GM12878 (cell line): ENCODE results near the gene FLT3LG. TPM values are rescaled to one million over a fixed set of nuclear protein-coding genes. Genes with fewer than 3 reads are reported as not detected.

Experiments
- ATAC-seq: fragments of 200-7000 bp; cut with Tn5 transposase; 3 replicates; pipeline ENCODE4 v1.9.1; 2020; ENCODE audit warnings: mild to moderate bottlenecking, moderate library complexity
- BruUV-seq: library from RNA; stranded (reverse); fragments of 400-500 nt; replicated peaks from 2 replicates; lab custom pipeline; 2021; lab: Mats Ljungman, UMichigan
- CTCF ChIA-PET: fragments of 300-600 bp; sonication (Branson Sonifier 250); formaldehyde crosslinking; extraction: SDS; loops from one replicate; lab custom pipeline; 2021; ENCODE audit warnings: inconsistent platforms; lab: Yijun Ruan, JAX
- POLR2A ChIA-PET: fragments of 350-600 bp; formaldehyde crosslinking; extraction: SDS; loops from one replicate; lab custom pipeline; 2021; ENCODE audit warnings: inconsistent platforms; lab: Charles Lee
- RAD21 ChIA-PET: fragments of 300-600 bp; sonication (Branson Sonifier 250); formaldehyde crosslinking; loops from one replicate; lab custom pipeline; 2023; ENCODE audit warnings: antibody characterized with exemption; ENCODE audit not compliant: unreplicated experiment; lab: Charles Lee
- SMC1A ChIA-PET: fragments of 300-600 bp; sonication (Branson Sonifier 250); formaldehyde crosslinking; loops from one replicate; lab custom pipeline; 2023; ENCODE audit not compliant: unreplicated experiment, uncharacterized antibody; lab: Charles Lee
- DNase-seq: peaks from one replicate; pipeline ENCODE4 v3.0.0-alpha.2; 2011; ENCODE audit warnings: low read depth, low spot score
- FAIRE-seq: peaks from 3 replicates; lab custom pipeline; 2011; peaks lifted over from hg19 to GRCh38; lab: Jason Lieb, UNC
- H2AFZ ChIP-seq: 2 replicates; pipeline ENCODE4 v1.6.0; 2011; ENCODE audit warnings: low read depth, low read length, control low read depth; ENCODE audit not compliant: control insufficient read depth
- H3K27ac ChIP-seq: 2 replicates; pipeline ENCODE4 v1.5.1; 2011; ENCODE audit warnings: control low read depth; ENCODE audit not compliant: control insufficient read depth, insufficient read depth
- H3K27me3 ChIP-seq, 2 experiments: replicated peaks in 1 of 2; 2 replicates each; pipeline versions ENCODE4 v1.6.0 to v1.6.1; 2011; ENCODE audit warnings: low read length in 1 of 2; ENCODE audit not compliant: control insufficient read depth in 2 of 2, insufficient read depth in 2 of 2
- H3K36me3 ChIP-seq, 2 experiments: 2 replicates each; pipeline ENCODE4 v1.5.1; 2011; ENCODE audit warnings: low read length in 1 of 2; ENCODE audit not compliant: control insufficient read depth in 2 of 2, insufficient read depth in 2 of 2
- H3K4me1 ChIP-seq: 2 replicates; pipeline ENCODE4 v1.6.1; 2011; ENCODE audit warnings: mild to moderate bottlenecking, low read length, moderate library complexity, mixed read lengths; ENCODE audit not compliant: control insufficient read depth, insufficient read depth
- H3K4me2 ChIP-seq: 2 replicates; pipeline ENCODE4 v1.6.0; 2011; ENCODE audit warnings: control low read depth; ENCODE audit not compliant: control insufficient read depth, insufficient read depth
- H3K4me3 ChIP-seq: fragments of 200-600 bp; sonication (generic); 2 replicates; pipeline ENCODE4 v1.5.1; 2016
- H3K79me2 ChIP-seq: 2 replicates; pipeline ENCODE4 v1.6.0; 2011; ENCODE audit warnings: low read length; ENCODE audit not compliant: control insufficient read depth, insufficient read depth
- H3K9ac ChIP-seq: 2 replicates; pipeline ENCODE4 v1.8.0; 2011; ENCODE audit warnings: low read length, control low read depth, mixed read lengths; ENCODE audit not compliant: control insufficient read depth, insufficient read depth
- H3K9me3 ChIP-seq: replicated peaks from 3 replicates; pipeline ENCODE4 v1.5.1; 2011; ENCODE audit warnings: mild to moderate bottlenecking, low read length; ENCODE audit not compliant: control insufficient read depth, insufficient read depth
- H4K20me1 ChIP-seq: 2 replicates; pipeline ENCODE4 v1.6.0; 2011; ENCODE audit not compliant: control insufficient read depth, insufficient read depth
- CBX3 ChIP-seq: fragments of 200-600 bp; sonication (generic); IDR thresholded peaks from 2 replicates; pipeline ENCODE4 v1.6.1; 2016; ENCODE audit warnings: low read depth, borderline replicate concordance
- CEBPZ ChIP-seq: fragments of 150-350 bp; IDR thresholded peaks from 2 replicates; pipeline ENCODE4 v1.6.1; 2016; ENCODE audit warnings: low read depth, low read length
- E2F8 ChIP-seq: fragments of 450-650 bp; IDR thresholded peaks from 2 replicates; pipeline ENCODE4 v1.6.1; 2018; ENCODE audit warnings: mild to moderate bottlenecking, low read depth, moderate library complexity; ENCODE audit not compliant: partially characterized antibody
- HDGF ChIP-seq: fragments of 450-650 bp; IDR thresholded peaks from 2 replicates; pipeline ENCODE4 v1.6.1; 2016; ENCODE audit warnings: antibody characterized with exemption
- IKZF2 ChIP-seq, 2 experiments: fragments of 450-650 bp; IDR thresholded peaks; 2 replicates each; pipeline ENCODE4 v1.6.1; 2017; ENCODE audit warnings: mild to moderate bottlenecking in 2 of 2, moderate library complexity in 2 of 2
- PML ChIP-seq: IDR thresholded peaks from 2 replicates; pipeline ENCODE4 v1.6.1; 2012; ENCODE audit warnings: low read length, inconsistent platforms
- POLR2A ChIP-seq: IDR thresholded peaks from 2 replicates; pipeline ENCODE4 v1.6.1; 2011; ENCODE audit warnings: low read depth, mild to moderate bottlenecking, low read length
- ZBED1 ChIP-seq: IDR thresholded peaks from 2 replicates; pipeline ENCODE4 v1.6.1; 2016; ENCODE audit warnings: borderline replicate concordance
- ZNF24 ChIP-seq: fragments of 450-650 bp; IDR thresholded peaks from 2 replicates; pipeline ENCODE4 v1.6.1; 2017; ENCODE audit warnings: antibody characterized with exemption, mild to moderate bottlenecking
- ZZZ3 ChIP-seq: IDR thresholded peaks from 2 replicates; pipeline ENCODE4 v1.6.1; 2011; ENCODE audit warnings: low read depth; ENCODE audit not compliant: control insufficient read depth, insufficient read length
- WGBS: methylation state at CpG from one replicate; pipeline ENCODE4 v1.1.6; 2016; ENCODE audit warnings: low lambda C conversion rate; ENCODE audit not compliant: insufficient replicate concordance, insufficient coverage; ENCODE audit errors: missing lambda C conversion rate; 5-methylcytosine and 5-hydroxymethylcytosine counted together
- in situ Hi-C: fragments of 300-500 bp; cut with MboI; formaldehyde crosslinking; loops from 9 replicates; pipeline ENCODE4 v1.14.3; 2018; ENCODE audit warnings: mixed read lengths
- intact Hi-C: fragments of 100-400 bp; cut with micrococcal nuclease; formaldehyde crosslinking; loops from one replicate; pipeline ENCODE4 v1.14.2; 2022; ENCODE audit not compliant: unreplicated experiment
- polyA plus RNA-seq, 11 experiments: library from polyadenylated mRNA; depleted of rRNA in 4 of 11; unstranded in 6 of 11; stranded (reverse) in 5 of 11; fragments of >200 nt; fragmentation: Nextera tagmentation in 4 of 11; fragmentation: Illumina TruSeq in 1 of 11; extraction: Ambion mirVana in 4 of 11; extraction: Trizol in 1 of 11; gene quantifications; 1 replicate in 1 of 11; 2 replicates in 10 of 11; pipeline versions ENCODE4 v1.2.1 to v1.2.3, GENCODE V29; 2011 to 2016; ENCODE audit warnings: inconsistent platforms in 2 of 11, missing spikeins in 2 of 11, low read depth in 1 of 11
- total RNA-seq, 4 experiments: library from RNA; depleted of rRNA in 3 of 4; stranded (reverse); fragments of >200 nt in 3 of 4; fragmentation: Illumina TruSeq in 1 of 4; extraction: Trizol in 1 of 4; gene quantifications; 2 replicates each; pipeline versions ENCODE4 v1.2.1 to v1.2.3, GENCODE V29; 2013 to 2021
- TF ChIP-seq, protein P1 (sequence below): fragments of 450-650 bp; IDR thresholded peaks from 2 replicates; pipeline ENCODE4 v1.6.1; 2017; ENCODE audit warnings: mild to moderate bottlenecking, moderate library complexity

FLT3LG gene
- total and polyA plus RNA-seq, 10 of the 15 experiments (the other 5 are each of a cell fraction or from before 2014, with no cell fraction given): 0.68 to 13.1 (median 4.3) TPM

GRCh38 chr19:49507803-49508494 lies 33.9 kb downstream of the FLT3LG start:
- RAD21 ChIA-PET: interaction anchor here (0.7 to 1.9 kb wide), 4 partner anchors 38 to 173 kb away, joined by 4 to 7 read pairs (median 6); no protein-coding TSS in a partner anchor
- ATAC-seq (no peak), FAIRE-seq (no peak), DNase-seq (no peak)
- intact Hi-C loops: no loop called here
- Histone ChIP-seq H3K27ac (no peak overlapping the region), H4K20me1 (no peaks in the 10 kb centered on the region), H3K9me3 (no peaks in the 10 kb centered on the region), H3K4me3 (no peak overlapping the region), H3K9ac (no peak overlapping the region), H3K4me1 (peaks cover 7% of the 10 kb centered on the region), H3K79me2 (no peaks in the 10 kb centered on the region), H2AFZ (no peak overlapping the region), H3K27me3 (no peaks in the 10 kb centered on the region), H3K4me2 (no peak overlapping the region), H3K36me3 (no peaks in the 10 kb centered on the region)
- TF ChIP-seq CBX3: no peak
- TF ChIP-seq, protein P1, sequence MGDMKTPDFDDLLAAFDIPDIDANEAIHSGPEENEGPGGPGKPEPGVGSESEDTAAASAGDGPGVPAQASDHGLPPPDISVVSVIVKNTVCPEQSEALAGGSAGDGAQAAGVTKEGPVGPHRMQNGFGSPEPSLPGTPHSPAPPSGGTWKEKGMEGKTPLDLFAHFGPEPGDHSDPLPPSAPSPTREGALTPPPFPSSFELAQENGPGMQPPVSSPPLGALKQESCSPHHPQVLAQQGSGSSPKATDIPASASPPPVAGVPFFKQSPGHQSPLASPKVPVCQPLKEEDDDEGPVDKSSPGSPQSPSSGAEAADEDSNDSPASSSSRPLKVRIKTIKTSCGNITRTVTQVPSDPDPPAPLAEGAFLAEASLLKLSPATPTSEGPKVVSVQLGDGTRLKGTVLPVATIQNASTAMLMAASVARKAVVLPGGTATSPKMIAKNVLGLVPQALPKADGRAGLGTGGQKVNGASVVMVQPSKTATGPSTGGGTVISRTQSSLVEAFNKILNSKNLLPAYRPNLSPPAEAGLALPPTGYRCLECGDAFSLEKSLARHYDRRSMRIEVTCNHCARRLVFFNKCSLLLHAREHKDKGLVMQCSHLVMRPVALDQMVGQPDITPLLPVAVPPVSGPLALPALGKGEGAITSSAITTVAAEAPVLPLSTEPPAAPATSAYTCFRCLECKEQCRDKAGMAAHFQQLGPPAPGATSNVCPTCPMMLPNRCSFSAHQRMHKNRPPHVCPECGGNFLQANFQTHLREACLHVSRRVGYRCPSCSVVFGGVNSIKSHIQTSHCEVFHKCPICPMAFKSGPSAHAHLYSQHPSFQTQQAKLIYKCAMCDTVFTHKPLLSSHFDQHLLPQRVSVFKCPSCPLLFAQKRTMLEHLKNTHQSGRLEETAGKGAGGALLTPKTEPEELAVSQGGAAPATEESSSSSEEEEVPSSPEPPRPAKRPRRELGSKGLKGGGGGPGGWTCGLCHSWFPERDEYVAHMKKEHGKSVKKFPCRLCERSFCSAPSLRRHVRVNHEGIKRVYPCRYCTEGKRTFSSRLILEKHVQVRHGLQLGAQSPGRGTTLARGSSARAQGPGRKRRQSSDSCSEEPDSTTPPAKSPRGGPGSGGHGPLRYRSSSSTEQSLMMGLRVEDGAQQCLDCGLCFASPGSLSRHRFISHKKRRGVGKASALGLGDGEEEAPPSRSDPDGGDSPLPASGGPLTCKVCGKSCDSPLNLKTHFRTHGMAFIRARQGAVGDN: no peak
- TF ChIP-seq PML: no peak
- no peak for TF ChIP-seq IKZF2 (IDR thresholded peaks at IDR 0.05)
- no peak for TF ChIP-seq ZNF24
- TF ChIP-seq POLR2A: no peak
- TF ChIP-seq E2F8: no peak
- no peak for TF ChIP-seq CEBPZ
- TF ChIP-seq HDGF: no peak
- no peak for TF ChIP-seq ZBED1
- TF ChIP-seq ZZZ3: no peak
- WGBS: 46% methylated on average over 12 of the region's 12 CpGs
- SMC1A ChIA-PET: interaction anchor here (1.3 to 8.5 kb wide), 3 partner anchors 27 to 62 kb away, joined by 4 to 70 read pairs (median 5); no protein-coding TSS in a partner anchor
- POLR2A ChIA-PET: no interaction called here
- no TSS peak for BruUV-seq
- in situ Hi-C loops: loop anchor here (5.0 kb wide), 1 partner anchor 34 kb away; no protein-coding TSS in a partner anchor
- CTCF ChIA-PET: interaction anchor here (0.7 to 1.9 kb wide), 7 partner anchors 34 to 177 kb away, joined by 3 to 10 read pairs (median 3); no protein-coding TSS in a partner anchor
